SW 1271 (cell line): ENCODE results near the gene TCHP.

Experiments
- DNase-seq, 2 experiments: peaks; one replicate each; lab custom pipeline; 2025; lab: John Stamatoyannopoulos, UW

TCHP gene

GRCh38 chr12:109962398-109962797, 62.3 kb downstream of the TCHP start:
- DNase-seq = no peak

GRCh38 chr12:109963330-109963729, 63.3 kb downstream of the TCHP start:
- no peak for DNase-seq

GRCh38 chr12:109963743-109964429, 63.8 kb downstream of the TCHP start:
- no peak for DNase-seq

- no peak for DNase-seq
Observed at GRCh38 chr12:109966546-109966945, 66.5 kb downstream of the TCHP start.

DNA sequence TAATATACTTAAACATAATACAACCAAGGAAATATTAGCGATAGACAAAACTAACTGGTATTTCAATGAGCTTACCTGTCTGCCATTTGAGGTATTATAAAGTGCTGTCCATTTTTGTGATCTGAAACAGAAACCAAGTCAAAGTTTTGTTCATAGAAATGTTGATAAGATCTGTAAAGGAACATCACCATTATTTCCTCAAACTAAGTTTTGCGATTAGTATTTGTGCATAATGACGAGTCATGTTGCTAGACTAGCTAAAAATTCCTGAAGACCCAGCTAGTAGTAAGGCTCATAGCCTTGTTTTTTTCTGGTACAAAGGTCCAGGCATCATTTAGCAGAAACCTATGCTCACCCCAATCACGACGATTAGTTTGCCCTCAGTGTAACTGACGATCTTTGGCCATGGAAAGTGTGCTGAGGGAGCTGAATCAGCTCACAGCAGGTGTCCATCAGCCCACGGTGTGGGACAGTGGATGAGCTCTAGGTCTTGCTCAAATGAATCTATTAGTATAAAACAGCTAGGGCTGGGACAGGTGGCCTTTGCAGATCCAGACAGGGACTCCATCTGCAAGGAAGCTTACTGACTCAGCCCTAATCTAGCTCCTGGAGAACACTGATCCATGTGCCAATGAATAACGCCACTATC, 67.4 kb downstream of the TCHP start:
- no peak for DNase-seq
